ENCODE results near the gene TRPM8. TPM values are rescaled to one million over a fixed set of nuclear protein-coding genes. Genes with fewer than 3 reads are reported as not detected.

The TRPM8 gene
- total RNA-seq, 1 donor from 2014 or later, result not detected

GRCh38 chr2:233997707-233998106 is 80.5 kb downstream of the TRPM8 start:
- no peak for TF ChIP-seq CTCF (IDR thresholded peaks at IDR 0.05)
- ATAC-seq, result no peak

DNA sequence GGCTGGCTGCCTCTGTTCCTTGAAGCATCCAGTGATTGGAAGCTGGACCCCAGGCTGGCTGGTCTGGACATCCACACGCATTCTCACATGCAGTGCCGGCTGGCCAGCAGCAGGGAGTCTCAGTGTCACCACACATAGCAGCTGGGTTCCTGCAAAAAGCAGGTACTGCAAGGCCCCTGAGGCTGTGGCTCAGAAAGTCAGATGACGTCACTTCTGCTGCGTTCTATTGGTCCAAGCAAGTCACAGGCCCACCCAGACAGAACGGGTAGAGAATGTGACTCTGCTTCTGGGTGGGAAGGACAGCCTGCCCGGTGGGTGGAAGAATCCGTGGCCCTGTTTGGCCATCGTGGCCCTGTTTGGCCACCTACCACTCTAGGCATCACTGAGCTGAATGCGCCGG is 82.0 kb downstream of the TRPM8 start:
- H3K36me3 ChIP-seq, result no peaks in the 10 kb centered on the region
- H3K27ac ChIP-seq, result no peak overlapping the region
- H3K27me3 ChIP-seq, result no peaks in the 10 kb centered on the region
- DNase-seq (no peak), ATAC-seq (no peak)
- intact Hi-C loops (cut with DNase I), result no loop called here
- H3K4me1 ChIP-seq, result no peaks in the 10 kb centered on the region
- no peak for TF ChIP-seq CTCF (IDR thresholded peaks at IDR 0.05)
- H3K4me3 ChIP-seq, result no peak overlapping the region
- no peaks in the 10 kb centered on the region for H3K9me3 ChIP-seq

More at GRCh38 chr2:233997707-233998106, 80.5 kb downstream of the TRPM8 start:
- Histone ChIP-seq H3K27me3 (no peaks in the 10 kb centered on the region), H3K4me1 (no peaks in the 10 kb centered on the region), H3K4me3 (no peak overlapping the region), H3K9me3 (no peaks in the 10 kb centered on the region), H3K36me3 (no peaks in the 10 kb centered on the region), H3K27ac (no peak overlapping the region)
- intact Hi-C loops (cut with DNase I), result no loop called here
- no peak for DNase-seq

GRCh38 chr2:234001380-234002160 is 84.4 kb downstream of the TRPM8 start:
- Histone ChIP-seq H3K9me3 (no peaks in the 10 kb centered on the region), H3K36me3 (no peaks in the 10 kb centered on the region), H3K27ac (no peak overlapping the region), H3K4me1 (no peaks in the 10 kb centered on the region), H3K27me3 (no peaks in the 10 kb centered on the region), H3K4me3 (no peak overlapping the region)
- no peak for DNase-seq
- no peak for TF ChIP-seq CTCF (IDR thresholded peaks at IDR 0.05)
- intact Hi-C loops (cut with DNase I), result no loop called here
- ATAC-seq, result no peak

GRCh38 chr2:234002281-234002680 is 85.1 kb downstream of the TRPM8 start:
- no peaks in the 10 kb centered on the region for H3K27me3 ChIP-seq
- H3K4me3 ChIP-seq, result no peak overlapping the region
- H3K27ac ChIP-seq, result no peak overlapping the region
- H3K36me3 ChIP-seq, result no peaks in the 10 kb centered on the region
- intact Hi-C loops (cut with DNase I), result no loop called here
- H3K9me3 ChIP-seq, result no peaks in the 10 kb centered on the region
- no peaks in the 10 kb centered on the region for H3K4me1 ChIP-seq
- ATAC-seq (no peak), DNase-seq (no peak)
- no peak for TF ChIP-seq CTCF (IDR thresholded peaks at IDR 0.05)

GRCh38 chr2:234003972-234004617 is 86.9 kb downstream of the TRPM8 start:
- Histone ChIP-seq H3K27ac (no peak overlapping the region), H3K4me3 (no peak overlapping the region), H3K9me3 (no peaks in the 10 kb centered on the region), H3K27me3 (no peaks in the 10 kb centered on the region), H3K4me1 (no peaks in the 10 kb centered on the region), H3K36me3 (no peaks in the 10 kb centered on the region)
- ATAC-seq (no peak), DNase-seq (no peak)
- intact Hi-C loops (cut with DNase I), result no loop called here
- TF ChIP-seq CTCF (IDR thresholded peaks at IDR 0.05), result no peak

Measured in upper lobe of right lung (tissue), 1 donor.